ENCODE results near the gene CCT4. TPM values are rescaled to one million over a fixed set of nuclear protein-coding genes. Genes with fewer than 3 reads are reported as not detected.
"Not testable (repeated sequence)": the region's sequence is repeated elsewhere in the genome, so short reads cannot be mapped to it uniquely, and the experiment has no call there.

CCT4 gene
- total RNA-seq, 1 donor from 2014 or later = 156 TPM

DNA sequence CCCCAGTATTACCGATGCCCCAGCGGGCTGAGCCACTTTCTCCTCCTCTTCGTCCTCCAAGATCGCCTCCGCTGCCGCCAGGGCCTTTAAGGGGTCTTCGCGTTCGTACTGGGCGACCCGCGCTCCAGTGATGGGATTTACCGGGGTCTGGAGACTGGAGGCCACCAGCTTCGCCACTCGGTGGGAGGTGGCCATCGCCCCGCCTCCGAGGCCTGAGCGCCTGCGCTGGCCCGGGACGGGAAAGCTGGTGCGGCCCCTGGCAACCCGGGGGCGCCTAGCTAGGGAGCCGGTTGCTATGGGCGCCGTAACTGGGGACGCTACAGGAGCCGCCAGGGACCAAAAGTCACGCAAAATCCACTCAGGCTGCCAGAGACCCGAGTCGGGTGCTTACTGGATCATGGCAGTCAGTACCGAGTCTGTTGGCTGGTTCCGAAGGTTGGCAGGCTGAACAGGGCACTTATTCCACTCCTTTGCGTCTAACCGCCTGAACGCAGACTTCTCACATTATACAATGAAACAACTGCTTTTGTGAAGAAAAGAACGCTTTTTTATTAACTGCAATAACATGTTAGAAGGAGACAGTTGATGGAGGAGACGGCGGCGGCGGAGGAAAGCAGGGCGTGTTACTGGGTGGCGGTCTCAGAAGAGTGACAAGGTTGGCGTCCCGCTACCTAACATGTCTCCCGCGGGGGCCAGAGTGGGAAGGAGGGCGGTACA, 34.5 kb downstream of the CCT4 start, which contains the start of gene FAM161A:
TSS of gene FAM161A (minus strand) at position 214 of the 717 bp plus-strand sequence. CDS start at position 195, 19 bp downstream.
- H3K36me3 ChIP-seq (ENCODE audit: control insufficient read depth, insufficient read depth, low read length) = no peaks in the 10 kb centered on the region
- peak within 1 kb of the TSS; percentile 88 for H3K4me3 ChIP-seq (ENCODE audit: low read depth, low read length)
- TF ChIP-seq, protein P1, sequence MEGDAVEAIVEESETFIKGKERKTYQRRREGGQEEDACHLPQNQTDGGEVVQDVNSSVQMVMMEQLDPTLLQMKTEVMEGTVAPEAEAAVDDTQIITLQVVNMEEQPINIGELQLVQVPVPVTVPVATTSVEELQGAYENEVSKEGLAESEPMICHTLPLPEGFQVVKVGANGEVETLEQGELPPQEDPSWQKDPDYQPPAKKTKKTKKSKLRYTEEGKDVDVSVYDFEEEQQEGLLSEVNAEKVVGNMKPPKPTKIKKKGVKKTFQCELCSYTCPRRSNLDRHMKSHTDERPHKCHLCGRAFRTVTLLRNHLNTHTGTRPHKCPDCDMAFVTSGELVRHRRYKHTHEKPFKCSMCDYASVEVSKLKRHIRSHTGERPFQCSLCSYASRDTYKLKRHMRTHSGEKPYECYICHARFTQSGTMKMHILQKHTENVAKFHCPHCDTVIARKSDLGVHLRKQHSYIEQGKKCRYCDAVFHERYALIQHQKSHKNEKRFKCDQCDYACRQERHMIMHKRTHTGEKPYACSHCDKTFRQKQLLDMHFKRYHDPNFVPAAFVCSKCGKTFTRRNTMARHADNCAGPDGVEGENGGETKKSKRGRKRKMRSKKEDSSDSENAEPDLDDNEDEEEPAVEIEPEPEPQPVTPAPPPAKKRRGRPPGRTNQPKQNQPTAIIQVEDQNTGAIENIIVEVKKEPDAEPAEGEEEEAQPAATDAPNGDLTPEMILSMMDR (IDR thresholded peaks at IDR 0.05; ENCODE audit: insufficient read depth, low read length, poor library complexity, severe bottlenecking) = no peak
- H3K27me3 ChIP-seq (ENCODE audit: control insufficient read depth, insufficient read depth, low read length) = no peaks in the 10 kb centered on the region
- peak; percentile 34 for DNase-seq (ENCODE audit: low read depth)

DNA sequence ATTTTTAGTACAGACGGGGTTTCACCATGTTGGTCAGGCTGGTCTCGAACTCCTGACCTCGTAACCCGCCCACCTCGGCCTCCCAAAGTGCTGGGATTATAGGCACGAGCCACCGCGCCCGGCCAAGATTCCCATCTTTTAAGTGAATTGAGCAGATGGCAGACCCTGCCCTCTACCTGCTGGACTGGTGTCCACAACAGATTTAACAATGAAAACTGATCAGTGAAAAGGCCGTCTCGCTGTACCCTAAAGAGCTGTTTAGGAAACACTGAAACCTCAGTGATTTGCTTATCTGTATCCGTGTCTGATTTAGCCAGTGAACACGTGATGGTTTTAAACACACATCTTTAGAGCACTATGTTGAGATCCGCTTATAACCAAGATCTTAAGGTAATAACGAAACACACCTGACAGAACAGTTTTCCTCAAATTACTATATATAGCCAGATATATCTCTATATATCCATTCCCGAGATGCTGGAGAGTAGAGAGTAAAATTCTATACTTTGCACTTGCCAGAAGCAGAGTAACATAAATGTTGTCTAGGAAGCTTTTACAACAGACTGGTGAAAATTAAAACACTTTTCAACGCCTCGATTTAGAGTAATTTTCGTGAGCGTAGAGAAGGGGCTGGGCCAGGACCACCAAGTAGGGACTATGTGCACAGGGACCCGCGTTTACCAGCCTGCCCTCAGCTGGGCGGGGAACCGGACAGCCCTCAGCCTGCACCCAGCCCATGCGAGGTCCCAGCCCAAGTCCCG, 35.2 kb downstream of the CCT4 start:
- H3K36me3 ChIP-seq (ENCODE audit: control insufficient read depth, insufficient read depth, low read length) = no peaks in the 10 kb centered on the region
- TF ChIP-seq, protein P1 (IDR thresholded peaks at IDR 0.05; ENCODE audit: insufficient read depth, low read length, poor library complexity, severe bottlenecking) = no peak
- H3K27me3 ChIP-seq (ENCODE audit: control insufficient read depth, insufficient read depth, low read length) = no peaks in the 10 kb centered on the region
- H3K4me3 ChIP-seq (ENCODE audit: low read depth, low read length) = peak overlapping the region; percentile 88
- DNase-seq (ENCODE audit: low read depth) = no peak

DNA sequence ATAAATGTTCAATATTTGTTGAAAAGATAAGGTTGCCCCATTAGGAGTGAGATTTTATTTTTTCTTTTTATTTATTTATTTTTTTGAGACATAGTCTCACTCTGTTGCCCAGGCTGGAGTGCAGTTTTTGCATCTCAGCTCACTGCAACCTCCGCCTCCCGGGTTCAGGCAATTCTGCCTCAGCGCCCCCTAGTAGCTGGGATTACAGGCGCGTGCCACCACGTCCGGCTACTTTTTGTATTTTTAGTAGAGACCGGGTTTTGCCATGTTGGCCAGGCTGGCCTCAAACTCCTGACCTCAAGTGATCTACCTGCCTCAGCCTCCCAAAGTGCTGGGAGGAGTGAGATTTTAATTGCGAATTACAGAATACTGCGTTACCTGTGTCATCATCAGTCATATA, 37.2 kb downstream of the CCT4 start:
- not testable (repeated sequence) for H3K36me3 ChIP-seq (ENCODE audit: control insufficient read depth, insufficient read depth, low read length); DNase-seq (ENCODE audit: low read depth); H3K27me3 ChIP-seq (ENCODE audit: control insufficient read depth, insufficient read depth, low read length); H3K4me3 ChIP-seq (ENCODE audit: low read depth, low read length)

DNA sequence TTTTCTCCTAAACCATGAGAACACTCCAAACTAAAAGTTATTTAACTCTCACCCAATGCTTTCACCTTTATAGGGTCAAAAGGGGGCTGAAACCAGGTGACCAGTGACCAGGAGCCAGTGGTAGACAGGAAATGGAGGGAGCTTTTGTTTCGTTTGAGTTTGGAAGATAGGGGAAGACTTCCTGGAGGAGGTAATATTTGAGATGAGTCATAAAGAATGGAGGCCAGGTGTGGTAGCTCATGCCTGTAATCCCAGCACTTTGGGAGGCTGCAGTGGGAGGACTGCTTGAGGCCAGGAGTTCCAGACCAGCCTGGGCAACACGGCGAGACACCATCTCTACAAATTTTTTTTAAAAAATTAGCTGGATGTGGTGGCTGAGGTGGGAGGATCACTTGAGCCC, 43.1 kb downstream of the CCT4 start:
- no peak for DNase-seq (ENCODE audit: low read depth)
- TF ChIP-seq, protein P1 (IDR thresholded peaks at IDR 0.05; ENCODE audit: insufficient read depth, low read length, poor library complexity, severe bottlenecking) = no peak
- no peak overlapping the region for H3K4me3 ChIP-seq (ENCODE audit: low read depth, low read length)
- H3K36me3 ChIP-seq (ENCODE audit: control insufficient read depth, insufficient read depth, low read length) = no peaks in the 10 kb centered on the region
- H3K27me3 ChIP-seq (ENCODE audit: control insufficient read depth, insufficient read depth, low read length) = no peaks in the 10 kb centered on the region

DNA sequence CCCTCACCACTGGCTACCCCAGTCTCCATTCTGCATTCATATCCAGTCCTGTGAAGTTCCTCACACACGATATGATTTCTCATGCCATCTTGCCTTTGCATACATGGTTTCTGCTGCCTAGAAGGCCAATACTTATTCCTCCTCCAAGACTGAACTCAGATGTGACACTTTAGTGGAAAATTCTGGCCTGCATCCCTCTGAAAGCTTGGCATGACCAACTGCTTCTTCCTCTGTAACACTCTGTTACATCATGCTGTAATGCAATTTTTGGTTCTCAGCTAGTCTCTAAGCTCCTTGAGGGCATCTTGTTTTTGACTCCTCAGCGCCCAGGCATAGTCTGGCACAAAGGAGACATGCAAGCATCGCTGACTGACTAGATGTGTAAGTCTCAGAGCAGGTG, 47.2 kb downstream of the CCT4 start:
- no peak overlapping the region for H3K4me3 ChIP-seq (ENCODE audit: low read depth, low read length)
- no peaks in the 10 kb centered on the region for H3K36me3 ChIP-seq (ENCODE audit: control insufficient read depth, insufficient read depth, low read length)
- TF ChIP-seq, protein P1 (IDR thresholded peaks at IDR 0.05; ENCODE audit: insufficient read depth, low read length, poor library complexity, severe bottlenecking) = no peak
- H3K27me3 ChIP-seq (ENCODE audit: control insufficient read depth, insufficient read depth, low read length) = no peaks in the 10 kb centered on the region
- no peak for DNase-seq (ENCODE audit: low read depth)

DNA sequence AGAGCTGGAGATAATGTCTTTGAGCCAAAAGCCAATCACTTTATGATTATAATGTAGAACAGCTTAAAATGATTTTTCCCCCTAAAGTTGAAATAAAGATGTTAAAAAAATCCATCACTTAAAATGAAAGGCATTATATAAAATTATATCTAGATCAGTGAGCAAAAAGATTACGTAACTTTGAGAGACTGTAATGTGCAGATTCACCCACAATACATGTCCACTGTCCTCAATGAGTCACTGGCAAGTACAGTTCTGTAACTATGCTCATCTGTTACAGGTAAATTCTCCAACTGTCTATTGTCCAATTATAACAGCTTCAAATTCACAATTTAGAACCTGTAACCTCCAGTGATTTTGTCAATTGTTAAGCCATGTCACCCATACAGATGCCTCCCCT, 53.6 kb downstream of the CCT4 start:
- TF ChIP-seq, protein P1 (IDR thresholded peaks at IDR 0.05; ENCODE audit: insufficient read depth, low read length, poor library complexity, severe bottlenecking) = no peak
- no peak for DNase-seq (ENCODE audit: low read depth)
- H3K4me3 ChIP-seq (ENCODE audit: low read depth, low read length) = no peak overlapping the region
- H3K36me3 ChIP-seq (ENCODE audit: control insufficient read depth, insufficient read depth, low read length) = no peaks in the 10 kb centered on the region
- no peaks in the 10 kb centered on the region for H3K27me3 ChIP-seq (ENCODE audit: control insufficient read depth, insufficient read depth, low read length)
